K562 (cell line): ENCODE measurements around the gene TMEM167A. TPM values are rescaled to one million over a fixed set of nuclear protein-coding genes. Genes with fewer than 3 reads are reported as not detected.

Source experiments
- ATF2 ChIP-seq: sonication (generic); formaldehyde crosslinking; IDR thresholded peaks from 2 replicates; pipeline ENCODE4 v1.8.1; 2022; ENCODE audit warnings: missing genetic modification reagents
- CREB3L1 ChIP-seq: fragments of 450-650 bp; IDR thresholded peaks from 2 replicates; pipeline ENCODE4 v1.6.1; 2014; ENCODE audit warnings: low read depth, mild to moderate bottlenecking, moderate library complexity, borderline replicate concordance
- GTF3C2 ChIP-seq: IDR thresholded peaks from 3 replicates; pipeline ENCODE4 v1.6.1; 2011; ENCODE audit warnings: borderline replicate concordance, mild to moderate bottlenecking, moderate library complexity; ENCODE audit not compliant: insufficient read length; ENCODE audit errors: extremely low read depth
- IRF2 ChIP-seq: sonication (generic); formaldehyde crosslinking; IDR thresholded peaks from 2 replicates; pipeline ENCODE4 v1.8.1; 2022; ENCODE audit warnings: mild to moderate bottlenecking, missing genetic modification reagents
- KDM5B ChIP-seq: fragments of 200-600 bp; sonication (generic); IDR thresholded peaks from 2 replicates; pipeline ENCODE4 v1.6.1; 2012; ENCODE audit warnings: low read depth, mild to moderate bottlenecking, moderate library complexity, low read length, control low read depth, inconsistent platforms; ENCODE audit not compliant: insufficient replicate concordance
- RBM34 ChIP-seq: fragments of 200-400 bp; formaldehyde crosslinking; IDR thresholded peaks from 2 replicates; pipeline ENCODE4 v1.6.1; 2018; ENCODE audit warnings: low read length, borderline replicate concordance; ENCODE audit not compliant: insufficient read depth
- YY1 ChIP-seq, 3 experiments: IDR thresholded peaks; 2 replicates each; pipeline ENCODE4 v1.6.1; 2011; ENCODE audit warnings: low read length in 2 of 3, mild to moderate bottlenecking in 2 of 3, moderate library complexity in 2 of 3, borderline replicate concordance in 1 of 3, control low read depth in 1 of 3, low read depth in 1 of 3; ENCODE audit not compliant: insufficient read depth in 3 of 3, insufficient replicate concordance in 2 of 3, control insufficient read depth in 1 of 3, insufficient read length in 1 of 3; ENCODE audit errors: extremely low read depth in 1 of 3
- ZNF561 ChIP-seq: fragments of 450-650 bp; formaldehyde crosslinking; conservative IDR thresholded peaks from 2 replicates; pipeline ENCODE4 v1.4.0; 2020; ENCODE audit warnings: mild to moderate bottlenecking, moderate library complexity
- ZNF589 ChIP-seq: fragments of 200-800 bp; sonication (Bioruptor generic); IDR thresholded peaks from 2 replicates; pipeline ENCODE4 v1.6.1; 2016; ENCODE audit warnings: low read depth, missing genetic modification characterization, missing compliant biosample characterization
- ZSCAN29 ChIP-seq: fragments of 450-650 bp; IDR thresholded peaks from 2 replicates; pipeline ENCODE4 v1.6.1; 2017
- polyA plus RNA-seq, 8 experiments: library from polyadenylated mRNA; depleted of rRNA in 4 of 8; stranded (reverse) in 5 of 8; unstranded in 3 of 8; fragments of >200 nt; fragmentation: Nextera tagmentation in 2 of 8; fragmentation: Illumina TruSeq in 1 of 8; extraction: Ambion mirVana in 2 of 8; extraction: Trizol in 1 of 8; gene quantifications; 2 replicates each; pipeline versions ENCODE4 v1.2.1 to v1.2.3, GENCODE V29; 2011 to 2014; ENCODE audit warnings: inconsistent platforms in 1 of 8, missing spikeins in 1 of 8
- total RNA-seq, 7 experiments: library from RNA; depleted of rRNA in 6 of 7; stranded (reverse); fragments of >200 nt in 6 of 7; fragmentation: Illumina TruSeq in 2 of 7; extraction: Trizol in 2 of 7; gene quantifications; 2 replicates each; pipeline versions ENCODE4 v1.2.1 to v1.2.3, GENCODE V29; 2011 to 2021; ENCODE audit warnings: low replicate concordance in 1 of 7
- TF ChIP-seq, protein P1 (sequence below): fragments of 450-650 bp; IDR thresholded peaks from 2 replicates; pipeline ENCODE4 v1.6.1; 2018; ENCODE audit not compliant: partially characterized antibody

The TMEM167A gene
- total and polyA plus RNA-seq, 9 of the 15 experiments (the other 6 are each of a cell fraction or from before 2014, with no cell fraction given) = 35.3 to 458 (median 110) TPM

DNA sequence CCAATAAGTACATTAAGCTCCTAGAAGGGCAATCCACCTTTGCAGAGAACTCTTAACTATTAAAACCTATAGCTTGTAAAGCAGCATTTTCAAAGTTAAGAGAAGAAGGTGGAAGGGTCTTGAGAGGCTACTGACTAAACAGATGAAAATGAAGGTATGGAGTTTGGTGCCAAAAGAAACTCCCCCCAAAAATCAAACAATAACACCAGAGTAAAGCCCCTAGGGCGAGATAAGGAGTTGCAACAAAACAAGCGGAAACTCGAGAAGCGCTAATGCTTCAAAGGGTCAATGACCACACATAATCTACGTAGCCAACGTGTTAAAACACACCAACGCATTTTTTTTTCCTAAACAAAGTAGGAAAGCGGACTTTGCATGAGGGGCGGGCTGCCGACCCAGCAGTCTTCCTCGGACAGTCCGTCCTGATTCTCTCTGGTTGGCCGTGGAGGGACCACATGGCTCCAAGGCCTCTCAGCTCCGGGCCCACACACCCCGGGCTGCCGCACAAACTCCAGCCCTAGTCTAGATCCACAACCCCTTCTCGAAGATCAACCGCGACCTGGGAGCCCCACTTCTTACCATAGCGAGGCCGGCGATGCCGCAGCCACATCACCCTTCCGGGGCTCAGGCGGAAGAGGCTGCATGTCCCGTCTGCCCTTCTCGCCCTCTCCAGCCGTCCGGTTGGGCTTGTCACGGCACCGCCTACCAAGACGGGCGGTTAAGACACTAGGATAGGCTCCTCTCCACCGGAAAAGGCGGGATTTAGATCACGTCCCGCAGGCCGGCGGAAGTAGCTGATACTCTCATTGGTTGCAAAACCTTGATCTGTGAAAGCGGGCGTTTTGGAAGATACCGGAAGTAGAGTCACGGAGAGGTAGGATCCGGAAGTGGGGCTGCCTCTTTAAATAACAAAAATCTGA lies at the start of gene TMEM167A, which contains the start of gene XRCC4 (continued):
- no peak for TF ChIP-seq ZNF561 (CRISPR knock-in tag)
- TF ChIP-seq IRF2 (CRISPR knock-in tag) = no peak
- TF ChIP-seq, protein P1, sequence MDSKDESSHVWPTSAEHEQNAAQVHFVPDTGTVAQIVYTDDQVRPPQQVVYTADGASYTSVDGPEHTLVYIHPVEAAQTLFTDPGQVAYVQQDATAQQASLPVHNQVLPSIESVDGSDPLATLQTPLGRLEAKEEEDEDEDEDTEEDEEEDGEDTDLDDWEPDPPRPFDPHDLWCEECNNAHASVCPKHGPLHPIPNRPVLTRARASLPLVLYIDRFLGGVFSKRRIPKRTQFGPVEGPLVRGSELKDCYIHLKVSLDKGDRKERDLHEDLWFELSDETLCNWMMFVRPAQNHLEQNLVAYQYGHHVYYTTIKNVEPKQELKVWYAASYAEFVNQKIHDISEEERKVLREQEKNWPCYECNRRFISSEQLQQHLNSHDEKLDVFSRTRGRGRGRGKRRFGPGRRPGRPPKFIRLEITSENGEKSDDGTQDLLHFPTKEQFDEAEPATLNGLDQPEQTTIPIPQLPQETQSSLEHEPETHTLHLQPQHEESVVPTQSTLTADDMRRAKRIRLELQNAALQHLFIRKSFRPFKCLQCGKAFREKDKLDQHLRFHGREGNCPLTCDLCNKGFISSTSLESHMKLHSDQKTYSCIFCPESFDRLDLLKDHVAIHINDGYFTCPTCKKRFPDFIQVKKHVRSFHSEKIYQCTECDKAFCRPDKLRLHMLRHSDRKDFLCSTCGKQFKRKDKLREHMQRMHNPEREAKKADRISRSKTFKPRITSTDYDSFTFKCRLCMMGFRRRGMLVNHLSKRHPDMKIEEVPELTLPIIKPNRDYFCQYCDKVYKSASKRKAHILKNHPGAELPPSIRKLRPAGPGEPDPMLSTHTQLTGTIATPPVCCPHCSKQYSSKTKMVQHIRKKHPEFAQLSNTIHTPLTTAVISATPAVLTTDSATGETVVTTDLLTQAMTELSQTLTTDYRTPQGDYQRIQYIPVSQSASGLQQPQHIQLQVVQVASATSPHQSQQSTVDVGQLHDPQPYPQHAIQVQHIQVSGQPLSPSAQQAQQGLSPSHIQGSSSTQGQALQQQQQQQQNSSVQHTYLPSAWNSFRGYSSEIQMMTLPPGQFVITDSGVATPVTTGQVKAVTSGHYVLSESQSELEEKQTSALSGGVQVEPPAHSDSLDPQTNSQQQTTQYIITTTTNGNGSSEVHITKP = peak; percentile 35
- no peak for TF ChIP-seq ATF2 (CRISPR knock-in tag)
- TF ChIP-seq YY1 (IDR thresholded peaks at IDR 0.05; ENCODE audit: borderline replicate concordance in 1 of 3, control insufficient read depth in 1 of 3, extremely low read depth in 1 of 3, insufficient read depth in 3 of 3, insufficient read length in 1 of 3, insufficient replicate concordance in 2 of 3, low read depth in 1 of 3, low read length in 2 of 3) = peak in 2 of 3 experiments; percentile 68 to 84
- TF ChIP-seq CREB3L1 = peak; percentile 98
- TF ChIP-seq RBM34 = no peak
- no peak for TF ChIP-seq ZSCAN29
- no peak for TF ChIP-seq ZNF589 (CRISPR knock-in tag)
- TF ChIP-seq KDM5B = peak; percentile 94
- no peak for TF ChIP-seq GTF3C2
